WTC11 (cell line): ENCODE results near the gene SMIM29.

Experiments
- ATF2 ChIP-seq: sonication (generic); formaldehyde crosslinking; IDR thresholded peaks from 2 replicates; pipeline ENCODE4 v1.8.1; 2022; ENCODE audit warnings: low read depth, missing genetic modification reagents, borderline replicate concordance
- ATF3 ChIP-seq: sonication (generic); formaldehyde crosslinking; conservative IDR thresholded peaks from 2 replicates; pipeline ENCODE4 v1.8.1; 2022; ENCODE audit warnings: mild to moderate bottlenecking, missing genetic modification reagents
- CTCF ChIP-seq: fragments of 200-600 bp; IDR thresholded peaks from 2 replicates; pipeline ENCODE4 v1.8.0; 2022; ENCODE audit warnings: antibody characterized with exemption
- ERG ChIP-seq: fragments of 250-450 bp; sonication (Bioruptor Pico); IDR thresholded peaks from 2 replicates; pipeline ENCODE4 v1.8.0; 2021; ENCODE audit warnings: mild to moderate bottlenecking
- GABPB1 ChIP-seq: sonication (generic); formaldehyde crosslinking; IDR thresholded peaks from 2 replicates; pipeline ENCODE4 v1.8.1; 2023; ENCODE audit warnings: mild to moderate bottlenecking, missing genetic modification reagents
- JAZF1 ChIP-seq: fragments of 250-450 bp; sonication (Bioruptor Pico); IDR thresholded peaks from 2 replicates; pipeline ENCODE4 v1.9.0; 2021; ENCODE audit warnings: moderate library complexity, mild to moderate bottlenecking, inconsistent platforms
- KAT7 ChIP-seq: sonication (generic); formaldehyde crosslinking; IDR thresholded peaks from 2 replicates; pipeline ENCODE4 v1.8.1; 2023; ENCODE audit warnings: missing genetic modification reagents, mild to moderate bottlenecking, borderline replicate concordance
- NFE2L1 ChIP-seq: sonication (generic); formaldehyde crosslinking; IDR thresholded peaks from 2 replicates; pipeline ENCODE4 v1.8.1; 2023; ENCODE audit warnings: missing genetic modification reagents
- NR1H2 ChIP-seq: sonication (generic); formaldehyde crosslinking; IDR thresholded peaks from 2 replicates; pipeline ENCODE4 v1.9.0; 2021; ENCODE audit warnings: mild to moderate bottlenecking, moderate library complexity, missing genetic modification reagents
- NR2C2 ChIP-seq: sonication (generic); formaldehyde crosslinking; IDR thresholded peaks from 2 replicates; pipeline ENCODE4 v1.8.0; 2022; ENCODE audit warnings: mild to moderate bottlenecking, missing genetic modification reagents
- SMAD3 ChIP-seq: sonication (generic); formaldehyde crosslinking; IDR thresholded peaks from 2 replicates; pipeline ENCODE4 v1.8.0; 2022; ENCODE audit warnings: missing genetic modification reagents, mild to moderate bottlenecking, borderline replicate concordance
- TEAD4 ChIP-seq: sonication (generic); formaldehyde crosslinking; IDR thresholded peaks from 2 replicates; pipeline ENCODE4 v1.8.0; 2022; ENCODE audit warnings: mild to moderate bottlenecking, missing genetic modification reagents
- ZNF263 ChIP-seq: sonication (generic); formaldehyde crosslinking; IDR thresholded peaks from 2 replicates; pipeline ENCODE4 v1.8.1; 2022; ENCODE audit warnings: low read depth, mild to moderate bottlenecking, moderate library complexity, missing genetic modification reagents
- ZSCAN18 ChIP-seq: fragments of 250-450 bp; sonication (Bioruptor Pico); IDR thresholded peaks from 2 replicates; pipeline ENCODE4 v2.1.2; 2022; ENCODE audit warnings: mild to moderate bottlenecking, moderate library complexity

GRCh38 chr6:34278833-34279232 is 30.0 kb upstream of the SMIM29 start:
- TF ChIP-seq ZSCAN18 (CRISPR knock-in tag) (no peak), CTCF (no peak), NR2C2 (CRISPR knock-in tag) (no peak), NR1H2 (CRISPR knock-in tag) (no peak), KAT7 (CRISPR knock-in tag) (no peak), SMAD3 (CRISPR knock-in tag) (no peak), ATF2 (no peak), GABPB1 (CRISPR knock-in tag) (no peak), JAZF1 (no peak), ATF3 (CRISPR knock-in tag) (no peak), ZNF263 (no peak), ERG (CRISPR knock-in tag) (no peak), NFE2L1 (CRISPR knock-in tag) (no peak), TEAD4 (CRISPR knock-in tag) (no peak)
